Natural killer cell treated with Interleukin-12 subunit alpha and Interleukin-12 subunit beta and Interleukin-15 and Interleukin-18, amount 100 ng/mL, for 72 hours (primary cell): Measurements from ENCODE around the gene SPECC1. TPM values are rescaled to one million over a fixed set of nuclear protein-coding genes. Genes with fewer than 3 reads are reported as not detected.
"Not testable (repeated sequence)": the region's sequence is repeated elsewhere in the genome, so short reads cannot be mapped to it uniquely, and the experiment has no call there.

Experiments
- ATAC-seq, 2 donors: fragments of 150-1000 bp; cut with Tn5 transposase in 1 of 2; sonication (Bioruptor Pico), chemical (Tn5 transposase) in 1 of 2; 2 replicates each; pipeline ENCODE4 v1.10.0; 2021
- DNase-seq: peaks from one replicate; pipeline ENCODE4 v3.0.0; 2022; ENCODE audit warnings: low spot score
- H3K27ac Mint-ChIP-seq, 2 donors: 1 replicate in 1 of 2; 2 replicates in 1 of 2; pipeline ENCODE4 v1.8.0; 2022; ENCODE audit warnings: mixed read lengths in 2 of 2, mild to moderate bottlenecking in 1 of 2, moderate library complexity in 1 of 2
- H3K27me3 Mint-ChIP-seq, 2 donors: 1 replicate in 1 of 2; 2 replicates in 1 of 2; pipeline ENCODE4 v1.8.0; 2022; ENCODE audit warnings: mixed read lengths in 2 of 2
- H3K36me3 Mint-ChIP-seq: one replicate; pipeline ENCODE4 v1.8.0; 2022; ENCODE audit warnings: mixed read lengths
- H3K4me1 Mint-ChIP-seq, 2 donors: 1 replicate in 1 of 2; 2 replicates in 1 of 2; pipeline ENCODE4 v1.8.0; 2022; ENCODE audit warnings: low read depth in 2 of 2, mixed read lengths in 2 of 2, mild to moderate bottlenecking in 1 of 2
- H3K4me3 Mint-ChIP-seq: one replicate; pipeline ENCODE4 v1.8.0; 2022; ENCODE audit warnings: mixed read lengths
- H3K9me3 Mint-ChIP-seq: 2 replicates; pipeline ENCODE4 v1.8.0; 2022; ENCODE audit warnings: mixed read lengths
- total RNA-seq, 2 donors: library from RNA; stranded (reverse); gene quantifications; one replicate each; pipeline ENCODE4 v1.2.3, GENCODE V29; 2022

SPECC1 gene
- total RNA-seq, 2 donors from 2014 or later = 27.6 to 28.1 TPM

DNA sequence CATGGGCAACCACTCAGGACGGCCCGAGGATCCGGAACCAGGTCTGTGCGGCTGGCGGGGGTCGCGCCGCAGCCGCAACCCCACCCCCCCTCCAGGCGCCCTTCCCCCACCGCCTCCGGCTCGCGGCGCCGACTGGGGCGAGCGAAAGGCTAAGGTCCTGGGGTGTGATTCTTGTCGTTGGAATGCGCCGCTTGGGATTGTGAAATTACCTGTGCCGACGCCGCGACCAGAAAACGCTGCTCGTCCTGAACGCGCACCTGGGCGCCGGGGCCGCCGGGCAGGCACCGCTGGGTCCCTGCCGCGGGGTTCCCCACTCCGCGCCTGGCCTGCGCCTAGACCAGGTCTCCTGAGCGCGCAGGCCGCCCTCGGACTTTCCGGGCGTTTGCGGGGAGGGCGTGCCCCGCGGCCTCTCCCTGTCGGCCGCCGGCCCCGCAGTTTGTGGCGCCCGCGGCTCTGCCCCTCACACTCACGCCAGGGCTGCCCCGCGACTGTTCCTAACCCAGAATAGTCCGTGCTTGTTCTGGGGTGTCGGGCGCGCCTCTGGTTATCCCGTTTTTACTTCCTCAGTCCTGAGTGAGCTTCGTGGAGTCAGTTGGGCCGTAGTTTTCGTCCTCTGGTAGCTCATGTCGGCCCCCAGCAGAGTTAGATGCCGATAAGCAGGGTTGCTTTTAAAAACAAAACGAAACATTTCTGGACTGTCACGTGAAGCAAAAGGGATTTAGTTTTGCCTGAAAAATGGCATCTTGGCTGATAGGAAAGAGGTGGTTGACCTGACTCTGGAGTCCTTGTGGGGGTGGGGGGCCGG lies 147.2 kb downstream of the SPECC1 start:
- DNase-seq = peak; percentile 73

DNA sequence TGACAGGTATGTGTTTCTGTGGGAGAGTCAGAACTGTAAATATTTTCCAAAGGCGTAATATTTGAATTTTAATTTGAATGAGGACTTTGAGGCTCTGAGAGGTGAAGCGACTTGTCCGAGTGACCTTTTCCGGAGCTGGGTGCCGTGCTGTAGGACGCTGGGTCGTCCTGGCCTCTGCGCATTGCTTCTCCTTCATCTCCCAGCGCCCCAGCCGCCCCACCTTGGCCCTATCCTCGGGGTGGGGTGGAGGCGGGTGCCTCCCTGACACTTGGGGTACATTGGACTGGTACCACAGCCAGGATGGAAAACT lies 147.8 kb downstream of the SPECC1 start:
- ATAC-seq (no peak), DNase-seq (no peak)
- H3K27ac Mint-ChIP-seq = peak overlapping the region in 1 of 2 donors; percentile 34
- H3K36me3 Mint-ChIP-seq = no peaks in the 10 kb centered on the region
- no peaks in the 10 kb centered on the region for H3K27me3 Mint-ChIP-seq
- H3K4me3 Mint-ChIP-seq = peak overlapping the region; percentile 82
- no peaks in the 10 kb centered on the region for H3K9me3 Mint-ChIP-seq
- peaks cover 5 to 7% of the 10 kb centered on the region in 2 donors for H3K4me1 Mint-ChIP-seq

More for the DNA sequence above, 147.2 kb downstream of the SPECC1 start:
- Mint-ChIP-seq H3K36me3 (no peaks in the 10 kb centered on the region), H3K4me3 (peak overlapping the region; percentile 82), H3K27me3 (no peaks in the 10 kb centered on the region), H3K4me1 (peaks cover 5 to 7% of the 10 kb centered on the region in 2 donors), H3K9me3 (no peaks in the 10 kb centered on the region), H3K27ac (peak overlapping the region in 1 of 2 donors; percentile 34)
- peak; percentile 42 to 54 for ATAC-seq

DNA sequence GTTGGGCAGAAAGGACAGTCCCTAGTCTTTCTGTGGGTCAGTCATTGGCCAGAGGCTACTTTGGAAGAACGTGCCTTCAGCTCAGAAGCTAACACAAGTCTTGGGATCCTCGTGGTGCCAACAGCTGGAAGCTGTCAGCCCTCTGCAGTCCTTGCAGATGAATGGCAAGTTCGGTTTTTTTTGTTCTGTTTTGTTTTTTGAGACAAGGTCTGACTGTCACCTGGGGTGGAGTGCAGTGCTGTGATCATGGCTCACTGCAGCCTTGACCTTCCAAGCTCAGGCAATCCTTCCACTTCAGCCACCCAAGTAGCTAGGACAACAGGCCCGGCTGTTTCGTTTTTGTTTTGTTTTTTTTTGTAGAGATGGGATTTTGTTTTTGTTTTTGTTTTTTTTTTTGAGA lies 149.4 kb downstream of the SPECC1 start:
- no peaks in the 10 kb centered on the region for H3K27me3 Mint-ChIP-seq
- H3K4me1 Mint-ChIP-seq = peaks cover 5 to 7% of the 10 kb centered on the region in 2 donors
- no peaks in the 10 kb centered on the region for H3K36me3 Mint-ChIP-seq
- ATAC-seq (no peak), DNase-seq (no peak)
- H3K4me3 Mint-ChIP-seq = no peak overlapping the region
- no peak overlapping the region for H3K27ac Mint-ChIP-seq
- no peaks in the 10 kb centered on the region for H3K9me3 Mint-ChIP-seq

DNA sequence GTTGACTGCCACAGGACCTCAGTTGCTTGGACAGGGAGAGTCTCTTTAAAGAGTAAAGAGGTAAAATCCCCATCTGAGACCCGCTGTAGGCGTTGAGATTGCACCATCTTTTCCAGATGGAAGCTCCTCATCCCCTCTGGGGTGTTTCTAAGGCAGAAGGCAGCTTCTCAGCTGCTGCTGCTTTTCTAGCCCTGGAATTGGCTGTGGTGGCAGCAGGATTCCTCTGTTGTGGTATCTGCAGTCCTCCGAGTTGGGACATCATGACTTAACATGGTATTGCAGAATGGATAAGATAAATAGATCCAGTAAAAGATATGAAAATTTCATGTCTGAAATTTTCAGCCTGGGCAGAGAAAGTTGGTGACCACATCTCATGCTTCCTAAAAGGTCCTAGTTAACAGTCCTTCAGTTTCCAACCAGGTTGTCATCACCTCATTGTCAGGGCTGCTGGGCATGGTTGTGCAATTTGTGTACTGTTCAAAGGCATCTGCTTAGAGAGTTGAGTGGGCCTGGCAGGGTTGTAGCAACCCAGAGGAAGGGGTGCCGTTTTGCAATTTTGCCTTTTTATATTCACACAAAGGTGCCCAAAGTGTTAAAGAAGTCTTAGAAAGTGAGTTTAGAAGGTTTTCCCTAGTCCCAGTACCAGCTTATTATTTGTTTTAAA lies 150.4 kb downstream of the SPECC1 start:
- H3K36me3 Mint-ChIP-seq = no peaks in the 10 kb centered on the region
- no peaks in the 10 kb centered on the region for H3K9me3 Mint-ChIP-seq
- ATAC-seq (no peak), DNase-seq (no peak)
- H3K4me1 Mint-ChIP-seq = peaks cover 5 to 7% of the 10 kb centered on the region in 2 donors
- no peaks in the 10 kb centered on the region for H3K27me3 Mint-ChIP-seq
- no peak overlapping the region for H3K4me3 Mint-ChIP-seq
- no peak overlapping the region for H3K27ac Mint-ChIP-seq

GRCh38 chr17:20165516-20165915 lies 156.4 kb downstream of the SPECC1 start:
- not testable (repeated sequence) for H3K4me1 Mint-ChIP-seq, H3K4me3 Mint-ChIP-seq, DNase-seq, ATAC-seq, H3K9me3 Mint-ChIP-seq, H3K27ac Mint-ChIP-seq, H3K36me3 Mint-ChIP-seq, H3K27me3 Mint-ChIP-seq

DNA sequence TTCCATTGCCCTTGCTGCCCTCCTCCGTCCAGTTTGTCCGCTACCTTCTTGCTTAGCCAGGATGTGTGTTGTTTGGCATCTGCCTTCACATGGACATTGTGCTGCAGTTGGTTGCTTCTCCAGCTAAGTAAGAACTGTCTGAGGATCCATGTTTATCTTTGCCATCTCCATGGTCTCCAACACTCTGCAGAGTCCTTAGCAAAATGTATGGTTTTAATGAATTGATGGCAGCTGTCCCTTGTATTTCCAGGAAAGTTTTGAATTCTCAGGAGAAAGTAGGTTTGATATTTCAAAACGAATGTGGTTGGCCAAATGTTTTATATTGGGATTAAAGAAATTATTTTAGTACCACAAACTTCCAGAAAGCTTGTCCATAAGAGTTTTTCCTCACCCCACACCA lies 160.9 kb downstream of the SPECC1 start:
- H3K36me3 Mint-ChIP-seq = no peaks in the 10 kb centered on the region
- H3K27ac Mint-ChIP-seq = no peak overlapping the region
- no peaks in the 10 kb centered on the region for H3K9me3 Mint-ChIP-seq
- no peak overlapping the region for H3K4me3 Mint-ChIP-seq
- peaks cover 0 to 5% of the 10 kb centered on the region in 2 donors for H3K4me1 Mint-ChIP-seq
- no peak for DNase-seq
- no peaks in the 10 kb centered on the region for H3K27me3 Mint-ChIP-seq
- ATAC-seq = no peak

GRCh38 chr17:20171741-20172365 lies 162.7 kb downstream of the SPECC1 start:
- no peaks in the 10 kb centered on the region for H3K36me3 Mint-ChIP-seq
- H3K4me1 Mint-ChIP-seq = peaks cover 0 to 7% of the 10 kb centered on the region in 2 donors
- H3K4me3 Mint-ChIP-seq = no peak overlapping the region
- ATAC-seq (no peak), DNase-seq (no peak)
- no peaks in the 10 kb centered on the region for H3K27me3 Mint-ChIP-seq
- H3K27ac Mint-ChIP-seq = no peak overlapping the region
- H3K9me3 Mint-ChIP-seq = no peaks in the 10 kb centered on the region

DNA sequence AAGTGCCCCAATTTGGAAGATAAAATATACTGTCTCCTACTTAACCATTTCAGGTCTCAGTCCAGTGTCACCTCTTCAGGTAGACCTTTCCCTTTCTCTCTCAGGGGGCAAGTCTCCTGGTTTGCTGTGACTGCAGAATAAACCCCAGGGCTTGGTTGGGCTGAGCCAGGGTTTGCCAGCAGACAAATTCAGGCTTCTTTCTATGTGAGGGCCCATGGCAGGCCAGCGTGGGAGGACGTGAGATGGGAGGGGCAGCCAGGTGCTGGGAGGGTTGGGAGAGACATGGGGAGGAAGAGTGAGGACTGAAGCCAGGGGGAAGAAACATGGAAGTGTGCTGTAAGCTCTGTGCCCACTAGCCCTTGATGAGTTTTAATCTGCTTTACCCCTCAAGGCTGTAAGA lies 163.2 kb downstream of the SPECC1 start:
- Mint-ChIP-seq H3K27ac (no peak overlapping the region), H3K4me1 (peaks cover 0 to 7% of the 10 kb centered on the region in 2 donors), H3K9me3 (no peaks in the 10 kb centered on the region), H3K36me3 (no peaks in the 10 kb centered on the region), H3K4me3 (no peak overlapping the region), H3K27me3 (no peaks in the 10 kb centered on the region)
- no peak for ATAC-seq
- no peak for DNase-seq

DNA sequence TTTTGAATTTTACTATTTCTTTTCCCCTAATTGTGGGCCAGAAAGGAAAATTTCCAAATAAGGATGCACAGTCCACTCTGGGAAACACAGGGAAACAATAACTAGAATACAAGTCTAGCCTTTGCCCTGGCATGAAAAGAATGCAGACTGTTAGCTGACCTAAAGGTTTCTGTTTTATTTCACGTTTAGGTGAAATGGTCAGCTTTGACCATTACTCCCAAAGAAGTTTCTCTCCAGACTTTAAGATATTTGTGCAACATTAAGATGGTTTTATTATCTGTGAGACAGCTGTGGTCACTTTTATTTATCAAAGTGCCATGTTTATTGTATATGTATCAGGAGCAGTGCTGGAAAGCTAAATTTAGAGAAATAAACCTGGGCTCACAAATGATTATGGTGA lies 163.9 kb downstream of the SPECC1 start:
- H3K27ac Mint-ChIP-seq = no peak overlapping the region
- no peaks in the 10 kb centered on the region for H3K36me3 Mint-ChIP-seq
- H3K27me3 Mint-ChIP-seq = no peaks in the 10 kb centered on the region
- ATAC-seq = no peak
- H3K4me1 Mint-ChIP-seq = peaks cover 0 to 7% of the 10 kb centered on the region in 2 donors
- no peak for DNase-seq
- H3K4me3 Mint-ChIP-seq = no peak overlapping the region
- H3K9me3 Mint-ChIP-seq = no peaks in the 10 kb centered on the region

GRCh38 chr17:20174588-20175265 lies 165.6 kb downstream of the SPECC1 start:
- H3K27ac Mint-ChIP-seq = no peak overlapping the region

DNA sequence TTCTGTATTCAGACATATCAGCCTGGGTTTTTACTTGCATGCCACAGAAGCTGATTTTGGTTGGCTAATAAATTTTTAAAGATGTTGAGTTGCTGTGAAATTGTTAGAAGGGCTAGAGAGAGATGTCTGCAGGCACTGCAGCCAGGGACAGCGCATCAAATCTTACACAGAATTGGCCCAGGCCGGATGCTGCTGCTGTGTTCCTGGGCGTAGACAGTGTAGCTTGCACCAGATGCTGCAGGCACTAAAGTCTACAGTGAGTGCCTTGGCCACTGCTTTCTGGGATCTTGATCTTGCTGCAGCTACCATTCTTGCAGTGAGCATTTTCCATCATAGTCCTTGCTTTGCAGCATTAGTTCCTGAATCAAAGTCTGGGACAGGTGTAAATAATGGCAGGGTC lies 169.9 kb downstream of the SPECC1 start:
- Mint-ChIP-seq H3K4me1 (peaks cover 0 to 2% of the 10 kb centered on the region in 2 donors), H3K27me3 (no peaks in the 10 kb centered on the region), H3K9me3 (no peaks in the 10 kb centered on the region), H3K4me3 (no peak overlapping the region), H3K27ac (no peak overlapping the region), H3K36me3 (no peaks in the 10 kb centered on the region)
- ATAC-seq (no peak), DNase-seq (no peak)

More at GRCh38 chr17:20174588-20175265, 165.6 kb downstream of the SPECC1 start:
- Mint-ChIP-seq H3K4me3 (no peak overlapping the region), H3K27me3 (no peaks in the 10 kb centered on the region), H3K4me1 (peaks cover 0 to 7% of the 10 kb centered on the region in 2 donors), H3K9me3 (no peaks in the 10 kb centered on the region), H3K36me3 (no peaks in the 10 kb centered on the region)
- ATAC-seq (peak in 1 of 2 donors; percentile 45), DNase-seq (no peak)

DNA sequence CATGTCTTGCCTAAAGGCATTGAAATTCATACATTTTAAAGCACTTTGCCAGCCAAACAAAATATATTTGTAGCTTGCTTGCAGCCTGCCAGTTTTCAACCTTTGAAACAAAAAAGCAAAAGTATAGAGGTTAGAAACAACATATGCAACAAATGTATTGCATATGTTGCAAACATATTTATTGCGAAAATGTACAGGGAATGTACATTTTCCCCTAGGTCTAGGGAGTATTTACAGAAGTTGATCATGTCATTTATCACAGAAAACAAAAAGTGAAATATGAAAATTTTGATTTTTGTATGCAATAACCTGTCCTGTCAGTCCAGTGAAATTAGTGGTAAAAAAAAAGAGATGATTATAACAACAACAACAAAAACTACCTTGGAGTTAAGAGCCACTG lies 171.5 kb downstream of the SPECC1 start:
- H3K27ac Mint-ChIP-seq = no peak overlapping the region
- H3K36me3 Mint-ChIP-seq = no peaks in the 10 kb centered on the region
- DNase-seq = no peak
- no peaks in the 10 kb centered on the region for H3K9me3 Mint-ChIP-seq
- H3K27me3 Mint-ChIP-seq = no peaks in the 10 kb centered on the region
- no peak for ATAC-seq
- no peak overlapping the region for H3K4me3 Mint-ChIP-seq
- peaks cover 0 to 7% of the 10 kb centered on the region in 2 donors for H3K4me1 Mint-ChIP-seq

DNA sequence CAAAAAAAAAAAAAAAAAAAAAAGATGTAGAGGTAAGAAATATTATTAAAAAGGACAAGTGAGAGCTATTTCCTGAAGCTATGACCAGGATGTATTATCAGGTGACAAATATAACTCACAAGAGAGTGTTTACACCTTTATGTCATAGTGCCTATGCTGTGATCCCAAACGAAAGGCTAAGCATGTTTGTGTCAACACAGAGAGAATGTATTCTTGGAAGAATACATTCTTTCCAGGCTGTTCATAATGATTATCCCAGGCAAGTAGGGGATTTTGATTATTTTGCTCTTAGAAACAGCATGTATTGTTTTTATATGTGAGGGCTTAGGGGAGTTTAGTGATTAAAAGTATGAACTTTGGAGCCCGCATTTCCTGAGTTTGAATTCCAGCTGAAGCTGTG lies 175.0 kb downstream of the SPECC1 start:
- ATAC-seq = no peak
- DNase-seq = no peak
- no peak overlapping the region for H3K27ac Mint-ChIP-seq
- no peak overlapping the region for H3K4me3 Mint-ChIP-seq
- peaks cover 0 to 5% of the 10 kb centered on the region in 2 donors for H3K4me1 Mint-ChIP-seq
- H3K36me3 Mint-ChIP-seq = no peaks in the 10 kb centered on the region
- no peaks in the 10 kb centered on the region for H3K9me3 Mint-ChIP-seq
- H3K27me3 Mint-ChIP-seq = no peaks in the 10 kb centered on the region
